GM12878 (cell line): Measurements from ENCODE around the gene LHFPL2.

ENCODE experiments used
- BMI1 ChIP-seq: fragments of 450-650 bp; IDR thresholded peaks from 2 replicates; pipeline ENCODE4 v1.6.1; 2016; ENCODE audit warnings: mild to moderate bottlenecking, moderate library complexity, borderline replicate concordance
- SIX5 ChIP-seq: IDR thresholded peaks from 2 replicates; pipeline ENCODE4 v1.6.1; 2011; ENCODE audit warnings: mild to moderate bottlenecking, low read depth, low read length, moderate library complexity; ENCODE audit not compliant: severe bottlenecking
- TAF1 ChIP-seq: IDR thresholded peaks from 2 replicates; pipeline ENCODE4 v1.6.1; 2011; ENCODE audit warnings: mild to moderate bottlenecking, low read depth, low read length, borderline replicate concordance
- TF ChIP-seq, protein P1 (sequence below): fragments of 450-650 bp; conservative IDR thresholded peaks from 2 replicates; pipeline ENCODE4 v1.6.1; 2017; ENCODE audit warnings: mild to moderate bottlenecking, moderate library complexity

DNA sequence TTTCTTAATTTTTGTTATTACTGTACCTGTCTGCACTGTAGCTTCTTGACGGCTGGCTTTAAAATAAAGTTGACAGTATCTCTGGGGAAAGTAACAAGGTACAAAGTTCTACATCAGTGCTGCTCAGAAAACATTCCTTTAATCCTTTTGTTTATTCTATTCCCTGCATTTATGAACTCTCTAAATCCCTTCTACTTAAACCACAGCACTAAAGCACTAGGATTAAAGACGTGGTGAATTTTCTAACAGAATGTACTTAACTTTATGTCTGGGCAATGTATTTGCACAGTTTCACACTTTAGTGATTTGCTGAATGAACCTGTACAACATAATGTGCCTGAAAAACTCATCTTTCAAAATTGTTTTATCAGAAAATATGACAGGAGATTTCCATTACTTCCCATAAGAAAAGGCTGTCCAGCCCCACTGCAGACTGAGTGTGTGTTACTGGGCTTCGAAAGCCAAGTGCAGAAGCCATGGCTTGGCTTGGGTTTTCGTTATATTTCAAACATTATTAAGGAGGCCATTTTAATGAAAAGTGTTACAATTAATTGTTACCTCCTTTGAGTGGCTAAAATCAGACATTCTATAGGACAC, 43.8 kb downstream of the LHFPL2 start:
- no peak for TF ChIP-seq BMI1
- TF ChIP-seq TAF1, result no peak
- TF ChIP-seq, protein P1, sequence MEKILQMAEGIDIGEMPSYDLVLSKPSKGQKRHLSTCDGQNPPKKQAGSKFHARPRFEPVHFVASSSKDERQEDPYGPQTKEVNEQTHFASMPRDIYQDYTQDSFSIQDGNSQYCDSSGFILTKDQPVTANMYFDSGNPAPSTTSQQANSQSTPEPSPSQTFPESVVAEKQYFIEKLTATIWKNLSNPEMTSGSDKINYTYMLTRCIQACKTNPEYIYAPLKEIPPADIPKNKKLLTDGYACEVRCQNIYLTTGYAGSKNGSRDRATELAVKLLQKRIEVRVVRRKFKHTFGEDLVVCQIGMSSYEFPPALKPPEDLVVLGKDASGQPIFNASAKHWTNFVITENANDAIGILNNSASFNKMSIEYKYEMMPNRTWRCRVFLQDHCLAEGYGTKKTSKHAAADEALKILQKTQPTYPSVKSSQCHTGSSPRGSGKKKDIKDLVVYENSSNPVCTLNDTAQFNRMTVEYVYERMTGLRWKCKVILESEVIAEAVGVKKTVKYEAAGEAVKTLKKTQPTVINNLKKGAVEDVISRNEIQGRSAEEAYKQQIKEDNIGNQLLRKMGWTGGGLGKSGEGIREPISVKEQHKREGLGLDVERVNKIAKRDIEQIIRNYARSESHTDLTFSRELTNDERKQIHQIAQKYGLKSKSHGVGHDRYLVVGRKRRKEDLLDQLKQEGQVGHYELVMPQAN, result no peak
- no peak for TF ChIP-seq SIX5
